ENCODE results near the gene SLC9A9.

The SLC9A9 gene

GRCh38 chr3:143384076-143384475 lies 464.2 kb downstream of the SLC9A9 start:
- no peak overlapping the region for H3K4me3 ChIP-seq (ENCODE audit: low read depth, low read length)
- DNase-seq (ENCODE audit: low read depth), result no peak
- TF ChIP-seq CTCF (IDR thresholded peaks at IDR 0.05; ENCODE audit: low read depth, low read length, missing control alignments), result no peak

- H3K4me3 ChIP-seq (ENCODE audit: low read depth, low read length), result no peak overlapping the region
- DNase-seq (ENCODE audit: low read depth), result no peak
- TF ChIP-seq CTCF (IDR thresholded peaks at IDR 0.05; ENCODE audit: low read depth, low read length, missing control alignments), result no peak
Observed at GRCh38 chr3:143383421-143383820, 464.8 kb downstream of the SLC9A9 start.

- no peak for TF ChIP-seq CTCF (IDR thresholded peaks at IDR 0.05; ENCODE audit: low read depth, low read length, missing control alignments)
- DNase-seq (ENCODE audit: low read depth), result no peak
Observed at GRCh38 chr3:143382816-143383215, 465.5 kb downstream of the SLC9A9 start.

GRCh38 chr3:143380449-143380848 lies 467.8 kb downstream of the SLC9A9 start:
- H3K4me3 ChIP-seq (ENCODE audit: low read depth, low read length), result no peak overlapping the region
- DNase-seq (ENCODE audit: low read depth), result no peak
- no peak for TF ChIP-seq CTCF (IDR thresholded peaks at IDR 0.05; ENCODE audit: low read depth, low read length, missing control alignments)

More at GRCh38 chr3:143382816-143383215, 465.5 kb downstream of the SLC9A9 start:
- H3K4me3 ChIP-seq (ENCODE audit: low read depth, low read length), result no peak overlapping the region

GRCh38 chr3:143375698-143376097 lies 472.6 kb downstream of the SLC9A9 start:
- no peak overlapping the region for H3K4me3 ChIP-seq (ENCODE audit: low read depth, low read length)
- no peak for DNase-seq (ENCODE audit: low read depth)
- TF ChIP-seq CTCF (IDR thresholded peaks at IDR 0.05; ENCODE audit: low read depth, low read length, missing control alignments), result no peak

- TF ChIP-seq CTCF (IDR thresholded peaks at IDR 0.05; ENCODE audit: low read depth, low read length, missing control alignments), result no peak
- DNase-seq (ENCODE audit: low read depth), result no peak
- no peak overlapping the region for H3K4me3 ChIP-seq (ENCODE audit: low read depth, low read length)
Observed at GRCh38 chr3:143367171-143367570, 481.1 kb downstream of the SLC9A9 start.

- TF ChIP-seq CTCF (IDR thresholded peaks at IDR 0.05; ENCODE audit: low read depth, low read length, missing control alignments), result no peak
- H3K4me3 ChIP-seq (ENCODE audit: low read depth, low read length), result no peak overlapping the region
- DNase-seq (ENCODE audit: low read depth), result no peak
Observed at GRCh38 chr3:143366672-143367071, 481.6 kb downstream of the SLC9A9 start.
